HepG2 (cell line): ENCODE data around the gene ZDHHC13. TPM values are rescaled to one million over a fixed set of nuclear protein-coding genes. Genes with fewer than 3 reads are reported as not detected.

Experiments used
- ATAC-seq: fragments of 200-7000 bp; cut with Tn5 transposase; 3 replicates; pipeline ENCODE4 v1.9.1; 2020; ENCODE audit warnings: mild to moderate bottlenecking, moderate library complexity
- BruUV-seq: library from RNA; stranded (reverse); fragments of 400-500 nt; replicated peaks from 2 replicates; lab custom pipeline; 2021; lab: Mats Ljungman, UMichigan
- CTCF ChIA-PET: fragments of 300-600 bp; formaldehyde crosslinking; extraction: SDS; loops from one replicate; lab custom pipeline; 2021; ENCODE audit warnings: low total read pairs, inconsistent platforms, low intra/inter-chr PET ratio; lab: Yijun Ruan, JAX
- POLR2A ChIA-PET: fragments of 350-600 bp; sonication (Branson Sonifier 250); formaldehyde crosslinking; loops from one replicate; lab custom pipeline; 2020; ENCODE audit warnings: antibody characterized with exemption, inconsistent platforms; lab: Yijun Ruan, JAX
- DNase-seq: peaks from one replicate; pipeline ENCODE4 v3.0.0-alpha.2; 2015; ENCODE audit warnings: low spot score
- FAIRE-seq: peaks from 3 replicates; lab custom pipeline; 2011; peaks lifted over from hg19 to GRCh38; lab: Jason Lieb, UNC
- H2AFZ ChIP-seq: one replicate; pipeline ENCODE4 v1.6.1; 2011; ENCODE audit warnings: low read length, inconsistent platforms
- H3K27ac ChIP-seq: fragments of 300-600 bp; 3 replicates; pipeline ENCODE4 v1.8.0; 2011; ENCODE audit warnings: mixed run types, mild to moderate bottlenecking, mixed read lengths, low read length, inconsistent platforms; ENCODE audit not compliant: insufficient read depth; ENCODE audit errors: extremely low read length
- H3K27me3 ChIP-seq, 2 experiments: fragments of 200-600 bp in 1 of 2; 2 replicates in 1 of 2; 3 replicates in 1 of 2; pipeline versions ENCODE4 v1.6.0 to v1.8.0; 2011; ENCODE audit warnings: low read length in 2 of 2, mild to moderate bottlenecking in 2 of 2, moderate library complexity in 2 of 2, inconsistent platforms in 1 of 2; ENCODE audit not compliant: insufficient read depth in 2 of 2, control insufficient read depth in 1 of 2
- H3K36me3 ChIP-seq, 2 experiments: fragments of 200-600 bp in 1 of 2; replicated peaks in 1 of 2; 2 replicates in 1 of 2; 3 replicates in 1 of 2; pipeline versions ENCODE4 v1.5.1 to v1.8.0; 2011; ENCODE audit warnings: low read length in 2 of 2, inconsistent platforms in 1 of 2; ENCODE audit not compliant: insufficient read depth in 2 of 2, control insufficient read depth in 1 of 2
- H3K4me1 ChIP-seq: 2 replicates; pipeline ENCODE4 v1.5.1; 2012; ENCODE audit warnings: low read length, inconsistent platforms; ENCODE audit not compliant: insufficient read depth
- H3K4me2 ChIP-seq: 2 replicates; pipeline ENCODE4 v1.6.0; 2011; ENCODE audit warnings: low read depth, low read length, inconsistent platforms
- H3K4me3 ChIP-seq, 3 experiments: fragments of 200-600 bp in 1 of 3; sonication (generic), shearing (Covaris generic) in 1 of 3; replicated peaks in 1 of 3; 2 replicates each; pipeline ENCODE4 v1.5.1; 2011 to 2016; ENCODE audit warnings: low read length in 3 of 3, inconsistent platforms in 2 of 3, low read depth in 2 of 3, mild to moderate bottlenecking in 2 of 3, control low read depth in 1 of 3, mixed read lengths in 1 of 3; ENCODE audit not compliant: insufficient read depth in 1 of 3
- H3K79me2 ChIP-seq: one replicate; pipeline ENCODE4 v1.6.1; 2011; ENCODE audit warnings: low read length, inconsistent platforms; ENCODE audit not compliant: insufficient read depth
- H3K9ac ChIP-seq: 2 replicates; pipeline ENCODE4 v1.6.0; 2011; ENCODE audit warnings: mild to moderate bottlenecking, low read depth, low read length, inconsistent platforms; ENCODE audit not compliant: insufficient read depth
- H3K9me3 ChIP-seq: 2 replicates; pipeline ENCODE4 v1.5.1; 2012; ENCODE audit warnings: mild to moderate bottlenecking, low read length
- H4K20me1 ChIP-seq: 2 replicates; pipeline ENCODE4 v1.6.0; 2011; ENCODE audit warnings: inconsistent platforms, mild to moderate bottlenecking, low read length, moderate library complexity; ENCODE audit not compliant: insufficient read depth
- CBX1 ChIP-seq: IDR thresholded peaks from one replicate; pipeline ENCODE4 v1.6.1; 2016; ENCODE audit warnings: antibody characterized with exemption, low read depth
- DPF2 ChIP-seq: sonication (generic); formaldehyde crosslinking; IDR thresholded peaks from 2 replicates; pipeline ENCODE4 v1.4.0; 2020; ENCODE audit warnings: mild to moderate bottlenecking, low read depth, missing genetic modification reagents, borderline replicate concordance
- GATAD2A ChIP-seq: IDR thresholded peaks from 2 replicates; pipeline ENCODE4 v1.6.1; 2016
- HNF1B ChIP-seq: sonication (generic); formaldehyde crosslinking; IDR thresholded peaks from 2 replicates; pipeline ENCODE4 v1.5.1; 2020; ENCODE audit warnings: mild to moderate bottlenecking, moderate library complexity, missing genetic modification reagents
- MTA1 ChIP-seq: sonication (generic); formaldehyde crosslinking; IDR thresholded peaks from 2 replicates; pipeline ENCODE4 v1.4.0; 2020; ENCODE audit warnings: missing genetic modification reagents, mild to moderate bottlenecking, borderline replicate concordance
- MTERF4 ChIP-seq: sonication (generic); formaldehyde crosslinking; IDR thresholded peaks from 2 replicates; pipeline ENCODE4 v1.8.0; 2023; ENCODE audit warnings: mild to moderate bottlenecking, missing genetic modification reagents
- PHF5A ChIP-seq: IDR thresholded peaks from one replicate; pipeline ENCODE4 v1.6.1; 2018; ENCODE audit warnings: low read depth, missing genetic modification reagents; ENCODE audit not compliant: unreplicated experiment
- SP140L ChIP-seq: sonication (generic); formaldehyde crosslinking; IDR thresholded peaks from 2 replicates; pipeline ENCODE4 v1.4.0; 2020; ENCODE audit warnings: missing genetic modification reagents, borderline replicate concordance
- ZBTB25 ChIP-seq: IDR thresholded peaks from 2 replicates; pipeline ENCODE4 v1.6.1; 2018; ENCODE audit warnings: missing genetic modification reagents
- ZC3H4 ChIP-seq: sonication (generic); formaldehyde crosslinking; IDR thresholded peaks from 2 replicates; pipeline ENCODE4 v1.4.0; 2020; ENCODE audit warnings: missing genetic modification reagents, borderline replicate concordance
- ZNF136 ChIP-seq: sonication (generic); formaldehyde crosslinking; IDR thresholded peaks from 2 replicates; pipeline ENCODE4 v1.8.1; 2022; ENCODE audit warnings: low read depth, mild to moderate bottlenecking, moderate library complexity, missing genetic modification reagents
- ZNF383 ChIP-seq: sonication (generic); formaldehyde crosslinking; IDR thresholded peaks from 2 replicates; pipeline ENCODE4 v1.4.0; 2020; ENCODE audit warnings: missing genetic modification reagents, mild to moderate bottlenecking, borderline replicate concordance
- ZNF451 ChIP-seq: sonication (generic); formaldehyde crosslinking; IDR thresholded peaks from 2 replicates; pipeline ENCODE4 v1.5.0; 2020; ENCODE audit warnings: mild to moderate bottlenecking, missing genetic modification reagents
- ZNF691 ChIP-seq: sonication (generic); formaldehyde crosslinking; IDR thresholded peaks from 2 replicates; pipeline ENCODE4 v1.4.0; 2020; ENCODE audit warnings: missing genetic modification reagents, low read depth, mild to moderate bottlenecking, borderline replicate concordance
- ZNF891 ChIP-seq: sonication (generic); formaldehyde crosslinking; IDR thresholded peaks from 2 replicates; pipeline ENCODE4 v1.5.0; 2020; ENCODE audit warnings: mild to moderate bottlenecking, missing genetic modification reagents
- WGBS: methylation state at CpG from one replicate; pipeline ENCODE4 v1.1.6; 2017; ENCODE audit warnings: low lambda C conversion rate; 5-methylcytosine and 5-hydroxymethylcytosine counted together
- in situ Hi-C: cut with HindIII; loops from 2 replicates; pipeline ENCODE4 v1.10.0; 2017; ENCODE audit warnings: low pct_unique_long_range_greater_than_20kb; ENCODE audit not compliant: extremely low pct_ligation_motif_present
- intact Hi-C: fragments of 100-400 bp; cut with micrococcal nuclease; formaldehyde crosslinking; loops from one replicate; pipeline ENCODE4 v1.10.0; 2022; ENCODE audit not compliant: unreplicated experiment
- polyA plus RNA-seq, 8 experiments: library from polyadenylated mRNA; depleted of rRNA in 3 of 8; stranded (reverse) in 7 of 8; unstranded in 1 of 8; fragments of >200 nt; fragmentation: Illumina TruSeq in 4 of 8; extraction: Trizol in 4 of 8; gene quantifications; 2 replicates each; pipeline versions ENCODE4 v1.2.1 to v1.2.3, GENCODE V29; 2011 to 2016; ENCODE audit warnings: low read depth in 4 of 8, missing spikeins in 1 of 8, mixed read lengths in 1 of 8; ENCODE audit not compliant: insufficient read depth in 1 of 8
- total RNA-seq, 5 experiments: library from RNA; depleted of rRNA; stranded (reverse); fragments of >200 nt; fragmentation: Illumina TruSeq; extraction: Trizol; gene quantifications; 2 replicates each; pipeline ENCODE4 v1.2.3, GENCODE V29; 2016; ENCODE audit warnings: low read depth in 1 of 5

The ZDHHC13 gene
- total and polyA plus RNA-seq, 2 of the 13 experiments (the other 11 are each of a cell fraction or from before 2014, with no cell fraction given), result 10.9 to 11.8 TPM

- no TSS peak for BruUV-seq
- CTCF ChIA-PET, result no interaction called here
- 63% methylated on average over 1 of the region's 1 CpG for WGBS
- H3K27me3 ChIP-seq, result peaks cover 0 to 29% of the 10 kb centered on the region in 2 experiments; a peak in 3 of 5 replicates
- H3K27ac ChIP-seq, result no peak overlapping the region
- no peaks in the 10 kb centered on the region for H3K36me3 ChIP-seq
- POLR2A ChIA-PET, result no interaction called here
- no peak for TF ChIP-seq CBX1
- no peak for TF ChIP-seq ZNF383 (CRISPR knock-in tag)
- no peak for TF ChIP-seq PHF5A (CRISPR knock-in tag)
- no peak for TF ChIP-seq DPF2 (CRISPR knock-in tag)
- no peak for TF ChIP-seq ZNF691 (CRISPR knock-in tag)
- H3K4me1 ChIP-seq, result no peaks in the 10 kb centered on the region
- no peaks in the 10 kb centered on the region for H3K79me2 ChIP-seq
- intact Hi-C loops (no loop called here), in situ Hi-C loops (no loop called here)
- no peak overlapping the region for H3K9ac ChIP-seq
- no peak overlapping the region for H3K4me2 ChIP-seq
- no peaks in the 10 kb centered on the region for H4K20me1 ChIP-seq
- no peaks in the 10 kb centered on the region for H3K9me3 ChIP-seq
- DNase-seq, result no peak
- H3K4me3 ChIP-seq, result no peak overlapping the region
- H2AFZ ChIP-seq, result no peak overlapping the region
- FAIRE-seq, result no peak
- no peak for ATAC-seq
Observed at GRCh38 chr11:19107125-19107524, 9.8 kb upstream of the ZDHHC13 start.

- no peaks in the 10 kb centered on the region for H4K20me1 ChIP-seq
- WGBS, result 0% methylated on average over 3 of the region's 3 CpGs
- no peak overlapping the region for H3K4me2 ChIP-seq
- no peak for ATAC-seq
- no peaks in the 10 kb centered on the region for H3K79me2 ChIP-seq
- H3K27ac ChIP-seq, result no peak overlapping the region
- H3K27me3 ChIP-seq, result peaks cover 0 to 26% of the 10 kb centered on the region in 2 experiments; a peak in 3 of 5 replicates
- in situ Hi-C loops, result no loop called here
- intact Hi-C loops, result no loop called here
- no TSS peak for BruUV-seq
- CTCF ChIA-PET, result no interaction called here
- no peak overlapping the region for H3K9ac ChIP-seq
- no peak for FAIRE-seq
- H3K9me3 ChIP-seq, result no peaks in the 10 kb centered on the region
- no peaks in the 10 kb centered on the region for H3K4me1 ChIP-seq
- DNase-seq, result no peak
- no peak overlapping the region for H2AFZ ChIP-seq
- POLR2A ChIA-PET, result no interaction called here
- H3K4me3 ChIP-seq, result no peak overlapping the region
- no peaks in the 10 kb centered on the region for H3K36me3 ChIP-seq
- no peak for TF ChIP-seq ZC3H4 (CRISPR knock-in tag)
- no peak for TF ChIP-seq ZNF891 (CRISPR knock-in tag)
- TF ChIP-seq MTERF4 (CRISPR knock-in tag), result no peak
- no peak for TF ChIP-seq HNF1B (CRISPR knock-in tag)
- TF ChIP-seq GATAD2A (CRISPR knock-in tag), result no peak
- TF ChIP-seq ZNF136 (CRISPR knock-in tag), result no peak
- TF ChIP-seq SP140L (CRISPR knock-in tag), result no peak
- TF ChIP-seq ZBTB25, result no peak
- TF ChIP-seq ZNF451 (CRISPR knock-in tag), result no peak
- TF ChIP-seq MTA1 (CRISPR knock-in tag), result no peak
Observed at GRCh38 chr11:19110295-19110694, 6.7 kb upstream of the ZDHHC13 start.
